H1 (cell line): ENCODE results near the gene RSPH6A. TPM values are rescaled to one million over a fixed set of nuclear protein-coding genes. Genes with fewer than 3 reads are reported as not detected.
A peak's percentile ranks its signal among the peaks of the same experiment; 100 is the strongest.

Source experiments
- CTCF ChIA-PET: fragments of 300-600 bp; sonication (Branson Sonifier 250); formaldehyde crosslinking; loops from one replicate; lab custom pipeline; 2021; ENCODE audit not compliant: partially characterized antibody; lab: Charles Lee
- POLR2A ChIA-PET: fragments of 300-600 bp; sonication (Branson Sonifier 250); formaldehyde crosslinking; loops from one replicate; lab custom pipeline; 2021; ENCODE audit warnings: inconsistent platforms; ENCODE audit not compliant: partially characterized antibody; lab: Charles Lee
- DNase-seq, 2 experiments: peaks; one replicate each; pipeline versions ENCODE4 v3.0.0 to v3.0.0-alpha.2; 2010 to 2022; ENCODE audit warnings: low spot score in 2 of 2, low read depth in 1 of 2, mixed read lengths in 1 of 2
- FAIRE-seq: peaks from 2 replicates; lab custom pipeline; 2011; peaks lifted over from hg19 to GRCh38; lab: Jason Lieb, UNC
- H2AFZ ChIP-seq: 2 replicates; pipeline ENCODE4 v1.8.1; 2012; ENCODE audit warnings: low read length, inconsistent platforms
- H2AK5ac ChIP-seq: 2 replicates; pipeline ENCODE4 v1.6.1; 2013; ENCODE audit warnings: low read depth, low read length
- H2BK120ac ChIP-seq: replicated peaks from 2 replicates; pipeline ENCODE3; 2013; ENCODE audit warnings: low read depth, low read length, inconsistent platforms
- H2BK12ac ChIP-seq: 2 replicates; pipeline ENCODE4 v1.6.1; 2013; ENCODE audit warnings: low read depth, low read length
- H2BK15ac ChIP-seq: 2 replicates; pipeline ENCODE4 v1.6.1; 2013; ENCODE audit warnings: low read length
- H2BK20ac ChIP-seq: 2 replicates; pipeline ENCODE4 v1.6.1; 2013; ENCODE audit warnings: low read length
- H2BK5ac ChIP-seq: 2 replicates; pipeline ENCODE4 v1.6.1; 2013; ENCODE audit warnings: low read depth, low read length
- H3K14ac ChIP-seq: 2 replicates; pipeline ENCODE4 v1.6.1; 2013; ENCODE audit warnings: inconsistent platforms; ENCODE audit not compliant: insufficient read length
- H3K18ac ChIP-seq: 2 replicates; pipeline ENCODE4 v1.6.1; 2013; ENCODE audit warnings: low read length; ENCODE audit errors: extremely low read depth
- H3K23ac ChIP-seq: 2 replicates; pipeline ENCODE4 v1.6.1; 2013; ENCODE audit warnings: inconsistent platforms; ENCODE audit not compliant: insufficient read length
- H3K23me2 ChIP-seq: 2 replicates; pipeline ENCODE4 v1.6.1; 2013; ENCODE audit warnings: low read depth, low read length
- H3K27ac ChIP-seq: 2 replicates; pipeline ENCODE4 v1.6.1; 2011; ENCODE audit warnings: low read depth, low read length, inconsistent platforms
- H3K27me3 ChIP-seq, 4 experiments: replicated peaks in 1 of 4; 1 replicate in 1 of 4; 2 replicates in 3 of 4; pipeline versions ENCODE4 v1.6.1 to v1.8.1; 2011 to 2013; ENCODE audit warnings: low read length in 3 of 4, mild to moderate bottlenecking in 3 of 4, inconsistent platforms in 2 of 4, mixed read lengths in 2 of 4, moderate library complexity in 1 of 4; ENCODE audit not compliant: control insufficient read depth in 3 of 4, insufficient read depth in 3 of 4; ENCODE audit errors: extremely low read depth in 1 of 4
- H3K36me3 ChIP-seq, 4 experiments: 2 replicates each; pipeline versions ENCODE4 v1.6.1 to v1.8.1; 2011 to 2013; ENCODE audit warnings: mild to moderate bottlenecking in 4 of 4, low read length in 3 of 4, moderate library complexity in 2 of 4, control low read depth in 1 of 4, inconsistent platforms in 1 of 4; ENCODE audit not compliant: insufficient read depth in 4 of 4, control insufficient read depth in 2 of 4
- H3K4ac ChIP-seq: replicated peaks from 2 replicates; pipeline ENCODE3; 2013; ENCODE audit warnings: low read length, low read depth, mixed read lengths, inconsistent platforms; ENCODE audit not compliant: insufficient read length
- H3K4me1 ChIP-seq, 4 experiments: replicated peaks in 1 of 4; 1 replicate in 1 of 4; 2 replicates in 3 of 4; pipeline versions ENCODE4 v1.6.1 to v1.8.1; 2011 to 2013; ENCODE audit warnings: low read length in 3 of 4, inconsistent platforms in 2 of 4, mixed read lengths in 1 of 4; ENCODE audit not compliant: insufficient read depth in 4 of 4, control insufficient read depth in 3 of 4
- H3K4me2 ChIP-seq, 2 experiments: 2 replicates each; pipeline versions ENCODE4 v1.6.1 to v1.8.1; 2011 to 2013; ENCODE audit warnings: low read depth in 2 of 2, low read length in 2 of 2, control low read depth in 1 of 2, inconsistent platforms in 1 of 2, mild to moderate bottlenecking in 1 of 2; ENCODE audit not compliant: insufficient read depth in 1 of 2
- H3K4me3 ChIP-seq, 4 experiments: fragments of 200-600, 300-600 bp in 1 of 4; sonication (generic), shearing (Covaris generic), sonication (Bioruptor Twin) in 1 of 4; 2 replicates each; pipeline versions ENCODE4 v1.5.1 to v1.8.1; 2011 to 2016; ENCODE audit warnings: low read length in 4 of 4, low read depth in 3 of 4, control low read depth in 2 of 4, inconsistent platforms in 2 of 4, mild to moderate bottlenecking in 2 of 4, mixed read lengths in 1 of 4, moderate library complexity in 1 of 4; ENCODE audit not compliant: insufficient read depth in 2 of 4; ENCODE audit errors: extremely low read depth in 1 of 4
- H3K56ac ChIP-seq: replicated peaks from 2 replicates; pipeline ENCODE3; 2013; ENCODE audit warnings: low read depth, mild to moderate bottlenecking, mixed read lengths, low read length, inconsistent platforms; ENCODE audit not compliant: insufficient read length
- H3K79me1 ChIP-seq: 2 replicates; pipeline ENCODE4 v1.6.1; 2013; ENCODE audit warnings: low read depth, low read length, control low read depth
- H3K79me2 ChIP-seq, 2 experiments: 2 replicates each; pipeline versions ENCODE4 v1.6.1 to v1.8.1; 2012 to 2013; ENCODE audit warnings: low read length in 2 of 2, mild to moderate bottlenecking in 2 of 2, inconsistent platforms in 1 of 2; ENCODE audit not compliant: insufficient read depth in 2 of 2, control insufficient read depth in 1 of 2
- H3K9ac ChIP-seq, 4 experiments: replicated peaks in 1 of 4; 1 replicate in 1 of 4; 2 replicates in 3 of 4; pipeline versions ENCODE4 v1.6.1 to v1.8.1; 2011 to 2013; ENCODE audit warnings: low read depth in 3 of 4, low read length in 3 of 4, control low read depth in 2 of 4, mild to moderate bottlenecking in 2 of 4, moderate library complexity in 2 of 4, inconsistent platforms in 1 of 4; ENCODE audit errors: extremely low read depth in 1 of 4
- H3K9me3 ChIP-seq, 2 experiments: 2 replicates each; pipeline versions ENCODE4 v1.6.1 to v1.8.1; 2012 to 2013; ENCODE audit warnings: mild to moderate bottlenecking in 2 of 2, moderate library complexity in 2 of 2, control low read depth in 1 of 2, inconsistent platforms in 1 of 2, low read depth in 1 of 2, low read length in 1 of 2, mixed read lengths in 1 of 2; ENCODE audit not compliant: insufficient read depth in 2 of 2
- H4K20me1 ChIP-seq, 2 experiments: replicated peaks in 1 of 2; 2 replicates each; pipeline versions ENCODE3 to v1.8.1; 2011 to 2013; ENCODE audit warnings: inconsistent platforms in 2 of 2, low read length in 2 of 2, mild to moderate bottlenecking in 1 of 2; ENCODE audit not compliant: insufficient read depth in 2 of 2, control insufficient read depth in 1 of 2
- H4K5ac ChIP-seq: 2 replicates; pipeline ENCODE4 v1.6.1; 2013; ENCODE audit warnings: low read length, low read depth, mixed read lengths, inconsistent platforms; ENCODE audit not compliant: insufficient read length
- H4K8ac ChIP-seq: 2 replicates; pipeline ENCODE4 v1.8.0; 2013; ENCODE audit warnings: mild to moderate bottlenecking, moderate library complexity, low read length, inconsistent platforms; ENCODE audit not compliant: insufficient read depth; ENCODE audit errors: extremely low read depth
- H4K91ac ChIP-seq: replicated peaks from 2 replicates; pipeline ENCODE3; 2013; ENCODE audit warnings: low read length, mixed read lengths, inconsistent platforms; ENCODE audit not compliant: insufficient read length
- CREB1 ChIP-seq: IDR thresholded peaks from 2 replicates; pipeline ENCODE4 v1.6.1; 2012; ENCODE audit warnings: inconsistent platforms
- GABPA ChIP-seq: IDR thresholded peaks from 2 replicates; pipeline ENCODE4 v1.6.1; 2011; ENCODE audit warnings: mild to moderate bottlenecking, low read length, moderate library complexity, borderline replicate concordance; ENCODE audit not compliant: insufficient read depth
- JUND ChIP-seq: IDR thresholded peaks from 2 replicates; pipeline ENCODE4 v1.6.1; 2011; ENCODE audit warnings: mild to moderate bottlenecking, improper control_type of control experiment, low read length
- POLR2A ChIP-seq, 2 experiments: IDR thresholded peaks; 1 replicate in 1 of 2; 2 replicates in 1 of 2; pipeline ENCODE4 v1.6.1; 2011; ENCODE audit warnings: low read depth in 2 of 2, low read length in 2 of 2, mild to moderate bottlenecking in 2 of 2; ENCODE audit errors: control extremely low read depth in 1 of 2
- RNF2 ChIP-seq: fragments of 200-900, 300-1000 bp; sonication (generic); IDR thresholded peaks from 2 replicates; pipeline ENCODE4 v1.7.1; 2016; ENCODE audit warnings: borderline replicate concordance, low read depth, mild to moderate bottlenecking, antibody characterized with exemption, low read length; ENCODE audit not compliant: poor library complexity, severe bottlenecking; ENCODE audit errors: missing control alignments
- SP4 ChIP-seq: IDR thresholded peaks from 2 replicates; pipeline ENCODE4 v1.6.1; 2012; ENCODE audit warnings: low read length, inconsistent platforms
- TBP ChIP-seq: IDR thresholded peaks from 2 replicates; pipeline ENCODE4 v1.6.1; 2011; ENCODE audit warnings: low read depth, low read length, improper control_type of control experiment
- WGBS, 2 experiments: shearing (Covaris generic) in 1 of 2; methylation state at CpG; one replicate each; pipeline versions ENCODE4 v1.1.6 to v1.1.7; 2013 to 2015; ENCODE audit warnings: low lambda C conversion rate in 2 of 2, mixed read lengths in 2 of 2, inconsistent platforms in 1 of 2, low coverage in 1 of 2, missing lambda C conversion rate in 1 of 2; ENCODE audit not compliant: insufficient replicate concordance in 2 of 2, insufficient coverage in 1 of 2, insufficient read length in 1 of 2; ENCODE audit errors: extremely low coverage in 1 of 2, missing lambda C conversion rate in 1 of 2; 5-methylcytosine and 5-hydroxymethylcytosine counted together
- polyA plus RNA-seq, 7 experiments: library from polyadenylated mRNA; depleted of rRNA in 3 of 7; stranded (reverse) in 5 of 7; unstranded in 2 of 7; fragments of >200 nt in 5 of 7; fragments of 200-250 nt in 2 of 7; gene quantifications; 1 replicate in 5 of 7; 2 replicates in 1 of 7; 4 replicates in 1 of 7; pipeline versions ENCODE4 v1.2.1 to v1.2.3, GENCODE V29; 2011 to 2013; ENCODE audit warnings: missing spikeins in 2 of 7, mixed read lengths in 2 of 7
- total RNA-seq: library from RNA; stranded (reverse); fragmentation: NEBNext Ultra II Directional; extraction: Animal tissue kit (Norgen Biotek cat#: 25700); gene quantifications from 2 replicates; pipeline ENCODE4 v1.2.1, GENCODE V29; 2021
- TF ChIP-seq, protein P1 (sequence below), 3 experiments: IDR thresholded peaks; 1 replicate in 2 of 3; 2 replicates in 1 of 3; pipeline versions ENCODE4 v1.5.1 to v1.6.1; 2011; ENCODE audit warnings: low read length in 3 of 3, mild to moderate bottlenecking in 3 of 3, inconsistent platforms in 2 of 3, low read depth in 1 of 3, moderate library complexity in 1 of 3; ENCODE audit not compliant: insufficient read depth in 1 of 3; ENCODE audit errors: control extremely low read depth in 1 of 3

The RSPH6A gene
- total and polyA plus RNA-seq, 2 of the 8 experiments (the other 6 are each of a cell fraction or from before 2014, with no cell fraction given) = 0.05 to 0.19 TPM

DNA sequence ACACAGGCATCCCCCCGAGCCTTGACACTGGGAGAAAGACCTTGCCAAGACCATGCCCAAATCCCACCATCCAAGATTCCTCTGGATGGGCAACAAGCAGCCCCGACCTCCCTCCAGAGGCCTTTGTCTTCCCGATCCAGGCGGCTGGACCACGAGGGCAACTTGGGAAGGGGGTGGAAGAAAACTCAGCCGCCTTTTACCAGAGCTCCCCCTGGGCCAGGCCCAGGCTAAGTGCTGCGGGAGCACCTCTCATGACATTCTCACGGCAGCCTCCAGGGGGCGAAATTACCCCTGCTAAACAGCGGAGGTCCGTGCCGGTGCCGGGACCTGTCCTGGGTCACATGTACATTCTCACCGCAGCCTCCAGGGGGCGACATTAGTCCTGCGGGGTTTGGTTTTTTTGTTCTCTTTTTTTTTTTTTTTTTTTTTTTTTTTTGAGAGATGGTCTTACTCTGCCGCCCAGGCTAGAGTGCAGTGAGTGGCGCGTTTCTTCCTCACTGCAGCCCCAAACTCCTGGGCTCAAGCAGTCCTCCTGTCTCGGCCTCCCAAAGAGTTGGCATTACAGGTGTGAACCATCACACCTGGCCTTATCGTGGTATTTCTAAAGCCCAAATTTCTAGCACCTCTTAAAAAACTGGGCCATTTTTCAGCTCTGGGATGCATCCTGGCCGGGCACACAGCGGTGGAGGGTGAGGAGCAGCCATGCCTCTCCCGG, 2.1 kb upstream of the RSPH6A start:
- no peak overlapping the region for H3K56ac ChIP-seq
- no peak overlapping the region; the same call in 1 of the 2 replicates for H2BK15ac ChIP-seq
- DNase-seq = peak; percentile 95 to 100
- H3K18ac ChIP-seq = peak overlapping the region; percentile 72
- no peaks in the 10 kb centered on the region for H3K9me3 ChIP-seq
- H3K4ac ChIP-seq = peak overlapping the region; percentile 0
- H3K4me1 ChIP-seq = peaks cover 0 to 23% (median 20%) of the 10 kb centered on the region in 4 experiments; a peak in 6 of 7 replicates
- H4K8ac ChIP-seq = peak overlapping the region; percentile 94
- H2BK20ac ChIP-seq = no peak overlapping the region
- H3K79me2 ChIP-seq = no peaks in the 10 kb centered on the region
- no peaks in the 10 kb centered on the region for H3K27me3 ChIP-seq
- peaks cover 0 to 4% of the 10 kb centered on the region in 2 experiments for H4K20me1 ChIP-seq
- no peak overlapping the region for H3K23ac ChIP-seq
- peak overlapping the region; percentile 86 for H3K27ac ChIP-seq
- no peaks in the 10 kb centered on the region; the same call in 1 of the 2 replicates for H3K79me1 ChIP-seq
- H2BK12ac ChIP-seq = peak overlapping the region; percentile 78
- peak overlapping the region; percentile 79; the same call in 1 of the 2 replicates for H2AK5ac ChIP-seq
- H3K9ac ChIP-seq = peak overlapping the region in 3 of 4 experiments; percentile 38 to 85 (median 78); a peak in 6 of 7 replicates
- H3K36me3 ChIP-seq = peaks cover 3 to 17% (median 10%) of the 10 kb centered on the region in 4 experiments; a peak in 6 of 8 replicates
- H2BK120ac ChIP-seq = no peak overlapping the region
- peak overlapping the region; percentile 42 to 68 (median 52); a peak in 6 of 8 replicates for H3K4me3 ChIP-seq
- no peak overlapping the region for H2AFZ ChIP-seq
- peak overlapping the region; percentile 64; the same call in 1 of the 2 replicates for H2BK5ac ChIP-seq
- H4K5ac ChIP-seq = peak overlapping the region; percentile 28
- H3K23me2 ChIP-seq = peaks cover 16% of the 10 kb centered on the region
- H4K91ac ChIP-seq = peak overlapping the region; percentile 12
- CTCF ChIA-PET = interaction anchor here (0.6 to 8.8 kb wide), 42 partner anchors 10 to 755 kb away, joined by 3 to 107 read pairs (median 5); partner anchors contain the start of genes DMPK, DMWD, IRF2BP1 and MYPOP
- FAIRE-seq = peak; percentile 92
- POLR2A ChIA-PET = interaction anchor here (1.1 to 12.6 kb wide), 21 partner anchors 8 to 102 kb away, joined by 3 to 175 read pairs (median 5); partner anchors contain the start of genes DMPK, FOXA3, IRF2BP1 and SIX5
- H3K4me2 ChIP-seq = peak overlapping the region; percentile 85 to 88
- no peak overlapping the region for H3K14ac ChIP-seq
- WGBS, 2 experiments = 18% methylated on average over 23 of the region's 24 CpGs; no CpG with 5 or more reads in 1 of the 2 experiments
- peak; percentile 81 for TF ChIP-seq SP4
- TF ChIP-seq RNF2 = no peak
- TF ChIP-seq CREB1 = peak; percentile 23; the same call in 1 of the 2 replicates
- TF ChIP-seq JUND = peak; percentile 68; the same call in 1 of the 2 replicates
- peak; percentile 36; the same call in 1 of the 2 replicates for TF ChIP-seq GABPA
- TF ChIP-seq, protein P1, sequence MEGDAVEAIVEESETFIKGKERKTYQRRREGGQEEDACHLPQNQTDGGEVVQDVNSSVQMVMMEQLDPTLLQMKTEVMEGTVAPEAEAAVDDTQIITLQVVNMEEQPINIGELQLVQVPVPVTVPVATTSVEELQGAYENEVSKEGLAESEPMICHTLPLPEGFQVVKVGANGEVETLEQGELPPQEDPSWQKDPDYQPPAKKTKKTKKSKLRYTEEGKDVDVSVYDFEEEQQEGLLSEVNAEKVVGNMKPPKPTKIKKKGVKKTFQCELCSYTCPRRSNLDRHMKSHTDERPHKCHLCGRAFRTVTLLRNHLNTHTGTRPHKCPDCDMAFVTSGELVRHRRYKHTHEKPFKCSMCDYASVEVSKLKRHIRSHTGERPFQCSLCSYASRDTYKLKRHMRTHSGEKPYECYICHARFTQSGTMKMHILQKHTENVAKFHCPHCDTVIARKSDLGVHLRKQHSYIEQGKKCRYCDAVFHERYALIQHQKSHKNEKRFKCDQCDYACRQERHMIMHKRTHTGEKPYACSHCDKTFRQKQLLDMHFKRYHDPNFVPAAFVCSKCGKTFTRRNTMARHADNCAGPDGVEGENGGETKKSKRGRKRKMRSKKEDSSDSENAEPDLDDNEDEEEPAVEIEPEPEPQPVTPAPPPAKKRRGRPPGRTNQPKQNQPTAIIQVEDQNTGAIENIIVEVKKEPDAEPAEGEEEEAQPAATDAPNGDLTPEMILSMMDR (IDR thresholded peaks at IDR 0.05; ENCODE audit: control extremely low read depth in 1 of 3, insufficient read depth in 1 of 3, low read depth in 1 of 3, low read length in 3 of 3) = peak; percentile 97 to 99 (median 99)
- TF ChIP-seq POLR2A (IDR thresholded peaks at IDR 0.05; ENCODE audit: control extremely low read depth in 1 of 2, low read depth in 2 of 2, low read length in 2 of 2) = peak; percentile 68 to 71; a peak in 2 of 3 replicates
- TF ChIP-seq TBP = peak; percentile 42
